Astrocyte of the hippocampus (primary cell): ENCODE results near the gene NEDD4L.
"Not testable (repeated sequence)": the region's sequence is repeated elsewhere in the genome, so short reads cannot be mapped to it uniquely, and the experiment has no call there.

Experiments
- DNase-seq: peaks from one replicate; pipeline ENCODE4 v3.0.0; 2011; ENCODE audit warnings: low read depth, low spot score

Gene NEDD4L

GRCh38 chr18:58263055-58263957 lies 219.3 kb downstream of the NEDD4L start:
- no peak for DNase-seq

GRCh38 chr18:58264075-58264474 lies 220.0 kb downstream of the NEDD4L start:
- DNase-seq, result no peak

- no peak for DNase-seq
These were observed 220.8 kb downstream of the NEDD4L start for GRCh38 chr18:58264840-58265239.

- not testable (repeated sequence) for DNase-seq
These were observed 221.5 kb downstream of the NEDD4L start for GRCh38 chr18:58265489-58265888.

GRCh38 chr18:58266291-58266690 lies 222.3 kb downstream of the NEDD4L start:
- no peak for DNase-seq

- DNase-seq, result no peak
These were observed 223.5 kb downstream of the NEDD4L start for GRCh38 chr18:58267493-58267892.

- peak; percentile 67 for DNase-seq
These were observed 224.8 kb downstream of the NEDD4L start for GRCh38 chr18:58268849-58269248.

GRCh38 chr18:58269931-58270330 lies 225.9 kb downstream of the NEDD4L start:
- DNase-seq, result no peak

- DNase-seq, result no peak
These were observed 226.4 kb downstream of the NEDD4L start for GRCh38 chr18:58270396-58270795.

GRCh38 chr18:58271770-58272169 lies 227.7 kb downstream of the NEDD4L start:
- no peak for DNase-seq

- no peak for DNase-seq
These were observed 228.2 kb downstream of the NEDD4L start for GRCh38 chr18:58272209-58272608.

GRCh38 chr18:58272779-58273435 lies 228.9 kb downstream of the NEDD4L start:
- no peak for DNase-seq

GRCh38 chr18:58275176-58275575 lies 231.2 kb downstream of the NEDD4L start:
- no peak for DNase-seq

GRCh38 chr18:58276789-58277739 lies 233.0 kb downstream of the NEDD4L start:
- no peak for DNase-seq

GRCh38 chr18:58279504-58280175 lies 235.6 kb downstream of the NEDD4L start:
- DNase-seq, result no peak

GRCh38 chr18:58280191-58280590 lies 236.2 kb downstream of the NEDD4L start:
- DNase-seq, result no peak

- not testable (repeated sequence) for DNase-seq
These were observed 238.8 kb downstream of the NEDD4L start for GRCh38 chr18:58282872-58283271.

GRCh38 chr18:58284699-58285448 lies 240.8 kb downstream of the NEDD4L start:
- no peak for DNase-seq

GRCh38 chr18:58285449-58286130 lies 241.6 kb downstream of the NEDD4L start:
- no peak for DNase-seq
